GM12878 (cell line): Measurements from ENCODE around the gene SIX3. TPM values are rescaled to one million over a fixed set of nuclear protein-coding genes. Genes with fewer than 3 reads are reported as not detected.

Source experiments
- ATAC-seq: fragments of 200-7000 bp; cut with Tn5 transposase; 3 replicates; pipeline ENCODE4 v1.9.1; 2020; ENCODE audit warnings: mild to moderate bottlenecking, moderate library complexity
- BruUV-seq: library from RNA; stranded (reverse); fragments of 400-500 nt; replicated peaks from 2 replicates; lab custom pipeline; 2021; lab: Mats Ljungman, UMichigan
- CTCF ChIA-PET: fragments of 300-600 bp; sonication (Branson Sonifier 250); formaldehyde crosslinking; extraction: SDS; loops from one replicate; lab custom pipeline; 2021; ENCODE audit warnings: inconsistent platforms; lab: Yijun Ruan, JAX
- POLR2A ChIA-PET: fragments of 350-600 bp; formaldehyde crosslinking; extraction: SDS; loops from one replicate; lab custom pipeline; 2021; ENCODE audit warnings: inconsistent platforms; lab: Charles Lee
- RAD21 ChIA-PET: fragments of 300-600 bp; sonication (Branson Sonifier 250); formaldehyde crosslinking; loops from one replicate; lab custom pipeline; 2023; ENCODE audit warnings: antibody characterized with exemption; ENCODE audit not compliant: unreplicated experiment; lab: Charles Lee
- SMC1A ChIA-PET: fragments of 300-600 bp; sonication (Branson Sonifier 250); formaldehyde crosslinking; loops from one replicate; lab custom pipeline; 2023; ENCODE audit not compliant: unreplicated experiment, uncharacterized antibody; lab: Charles Lee
- DNase-seq: peaks from one replicate; pipeline ENCODE4 v3.0.0-alpha.2; 2011; ENCODE audit warnings: low read depth, low spot score
- FAIRE-seq: peaks from 3 replicates; lab custom pipeline; 2011; peaks lifted over from hg19 to GRCh38; lab: Jason Lieb, UNC
- H2AFZ ChIP-seq: 2 replicates; pipeline ENCODE4 v1.6.0; 2011; ENCODE audit warnings: low read depth, low read length, control low read depth; ENCODE audit not compliant: control insufficient read depth
- H3K27ac ChIP-seq: 2 replicates; pipeline ENCODE4 v1.5.1; 2011; ENCODE audit warnings: control low read depth; ENCODE audit not compliant: control insufficient read depth, insufficient read depth
- H3K27me3 ChIP-seq, 2 experiments: replicated peaks in 1 of 2; 2 replicates each; pipeline versions ENCODE4 v1.6.0 to v1.6.1; 2011; ENCODE audit warnings: low read length in 1 of 2; ENCODE audit not compliant: control insufficient read depth in 2 of 2, insufficient read depth in 2 of 2
- H3K36me3 ChIP-seq, 2 experiments: 2 replicates each; pipeline ENCODE4 v1.5.1; 2011; ENCODE audit warnings: low read length in 1 of 2; ENCODE audit not compliant: control insufficient read depth in 2 of 2, insufficient read depth in 2 of 2
- H3K4me1 ChIP-seq: 2 replicates; pipeline ENCODE4 v1.6.1; 2011; ENCODE audit warnings: mild to moderate bottlenecking, low read length, moderate library complexity, mixed read lengths; ENCODE audit not compliant: control insufficient read depth, insufficient read depth
- H3K4me2 ChIP-seq: 2 replicates; pipeline ENCODE4 v1.6.0; 2011; ENCODE audit warnings: control low read depth; ENCODE audit not compliant: control insufficient read depth, insufficient read depth
- H3K4me3 ChIP-seq: fragments of 200-600 bp; sonication (generic); 2 replicates; pipeline ENCODE4 v1.5.1; 2016
- H3K79me2 ChIP-seq: 2 replicates; pipeline ENCODE4 v1.6.0; 2011; ENCODE audit warnings: low read length; ENCODE audit not compliant: control insufficient read depth, insufficient read depth
- H3K9ac ChIP-seq: 2 replicates; pipeline ENCODE4 v1.8.0; 2011; ENCODE audit warnings: low read length, control low read depth, mixed read lengths; ENCODE audit not compliant: control insufficient read depth, insufficient read depth
- H3K9me3 ChIP-seq: replicated peaks from 3 replicates; pipeline ENCODE4 v1.5.1; 2011; ENCODE audit warnings: mild to moderate bottlenecking, low read length; ENCODE audit not compliant: control insufficient read depth, insufficient read depth
- H4K20me1 ChIP-seq: 2 replicates; pipeline ENCODE4 v1.6.0; 2011; ENCODE audit not compliant: control insufficient read depth, insufficient read depth
- BACH1 ChIP-seq: fragments of 450-650 bp; IDR thresholded peaks from 2 replicates; pipeline ENCODE4 v1.6.1; 2017; ENCODE audit warnings: mild to moderate bottlenecking, borderline replicate concordance
- BMI1 ChIP-seq: fragments of 450-650 bp; IDR thresholded peaks from 2 replicates; pipeline ENCODE4 v1.6.1; 2016; ENCODE audit warnings: mild to moderate bottlenecking, moderate library complexity, borderline replicate concordance
- BRCA1 ChIP-seq: IDR thresholded peaks from 2 replicates; pipeline ENCODE4 v1.6.1; 2011; ENCODE audit warnings: low read depth, low read length, improper control_type of control experiment
- CBFB ChIP-seq: IDR thresholded peaks from 2 replicates; pipeline ENCODE4 v1.6.1; 2016; ENCODE audit warnings: antibody characterized with exemption, low read depth
- ESRRA ChIP-seq: IDR thresholded peaks from 2 replicates; pipeline ENCODE4 v1.6.1; 2012; ENCODE audit warnings: mild to moderate bottlenecking, low read length, improper control_type of control experiment
- RAD51 ChIP-seq: fragments of 450-650 bp; IDR thresholded peaks from 2 replicates; pipeline ENCODE4 v1.6.1; 2016; ENCODE audit warnings: moderate library complexity, mild to moderate bottlenecking, inconsistent platforms
- WGBS: methylation state at CpG from one replicate; pipeline ENCODE4 v1.1.6; 2016; ENCODE audit warnings: low lambda C conversion rate; ENCODE audit not compliant: insufficient replicate concordance, insufficient coverage; ENCODE audit errors: missing lambda C conversion rate; 5-methylcytosine and 5-hydroxymethylcytosine counted together
- in situ Hi-C: fragments of 300-500 bp; cut with MboI; formaldehyde crosslinking; loops from 9 replicates; pipeline ENCODE4 v1.14.3; 2018; ENCODE audit warnings: mixed read lengths
- intact Hi-C: fragments of 100-400 bp; cut with micrococcal nuclease; formaldehyde crosslinking; loops from one replicate; pipeline ENCODE4 v1.14.2; 2022; ENCODE audit not compliant: unreplicated experiment
- polyA plus RNA-seq, 11 experiments: library from polyadenylated mRNA; depleted of rRNA in 4 of 11; unstranded in 6 of 11; stranded (reverse) in 5 of 11; fragments of >200 nt; fragmentation: Nextera tagmentation in 4 of 11; fragmentation: Illumina TruSeq in 1 of 11; extraction: Ambion mirVana in 4 of 11; extraction: Trizol in 1 of 11; gene quantifications; 1 replicate in 1 of 11; 2 replicates in 10 of 11; pipeline versions ENCODE4 v1.2.1 to v1.2.3, GENCODE V29; 2011 to 2016; ENCODE audit warnings: inconsistent platforms in 2 of 11, missing spikeins in 2 of 11, low read depth in 1 of 11
- total RNA-seq, 4 experiments: library from RNA; depleted of rRNA in 3 of 4; stranded (reverse); fragments of >200 nt in 3 of 4; fragmentation: Illumina TruSeq in 1 of 4; extraction: Trizol in 1 of 4; gene quantifications; 2 replicates each; pipeline versions ENCODE4 v1.2.1 to v1.2.3, GENCODE V29; 2013 to 2021
- TF ChIP-seq, protein P1 (sequence below): IDR thresholded peaks from 2 replicates; pipeline ENCODE4 v1.6.1; 2012; ENCODE audit warnings: mild to moderate bottlenecking, low read depth, low read length

Gene SIX3
- total and polyA plus RNA-seq, 10 of the 15 experiments (the other 5 are each of a cell fraction or from before 2014, with no cell fraction given): 0.05 to 0.42 (median 0.13) TPM; not detected in 4

DNA sequence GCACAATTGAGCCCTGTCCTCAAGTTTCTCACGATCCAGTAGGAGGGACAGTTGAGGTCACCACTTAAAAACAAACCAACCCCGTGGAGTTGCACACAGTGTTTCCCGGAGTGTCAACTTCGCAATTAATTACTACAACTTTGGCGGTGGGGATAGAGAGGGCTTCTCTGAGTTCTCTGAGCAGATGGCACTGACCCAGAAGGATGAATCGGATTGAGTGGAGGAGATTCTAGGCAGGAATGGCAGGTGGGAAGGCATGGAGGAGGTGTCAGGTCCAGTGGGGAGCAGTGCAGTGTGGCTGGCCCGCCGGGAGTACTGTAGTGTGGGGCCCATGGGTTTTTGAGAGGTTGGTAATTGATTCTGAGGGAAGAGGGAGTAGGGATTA is 12.0 kb downstream of the SIX3 start:
- no peak overlapping the region for H3K9ac ChIP-seq
- H4K20me1 ChIP-seq: no peaks in the 10 kb centered on the region; the same call in 1 of the 2 replicates
- no peaks in the 10 kb centered on the region; the same call in 2 of the 3 replicates for H3K9me3 ChIP-seq
- ChIA-PET SMC1A (interaction anchor here (1.3 to 6.2 kb wide), 8 partner anchors 174 to 485 kb away, joined by 4 to 130 read pairs (median 12); no protein-coding TSS in a partner anchor), RAD21 (interaction anchor here (0.7 to 6.4 kb wide), 8 partner anchors 19 to 561 kb away, joined by 3 to 121 read pairs (median 16); no protein-coding TSS in a partner anchor), CTCF (interaction anchor here (1.0 to 11.2 kb wide), 11 partner anchors 183 to 562 kb away, joined by 3 to 321 read pairs (median 9); no protein-coding TSS in a partner anchor), POLR2A (no interaction called here)
- no peak overlapping the region for H2AFZ ChIP-seq
- FAIRE-seq (no peak), DNase-seq (no peak), ATAC-seq (no peak)
- BruUV-seq: no TSS peak
- peaks cover 6 to 24% of the 10 kb centered on the region in 2 experiments for H3K27me3 ChIP-seq
- intact Hi-C loops: loop anchor here (2.0 to 10.0 kb wide), 2 partner anchors 239 to 909 kb away; no protein-coding TSS in a partner anchor
- H3K36me3 ChIP-seq: no peaks in the 10 kb centered on the region
- H3K4me3 ChIP-seq: no peak overlapping the region
- 82% methylated on average over 8 of the region's 8 CpGs for whole genome bisulfite sequencing
- in situ Hi-C loops: loop anchor here (10.0 kb wide), 3 partner anchors 399 to 909 kb away; no protein-coding TSS in a partner anchor
- H3K4me2 ChIP-seq: peak overlapping the region; percentile 86; the same call in 1 of the 2 replicates
- TF ChIP-seq BACH1: no peak
- TF ChIP-seq BMI1: no peak
- TF ChIP-seq ESRRA: no peak
- no peak for TF ChIP-seq CBFB
- no peak for TF ChIP-seq BRCA1
- TF ChIP-seq RAD51: no peak
- TF ChIP-seq, protein P1, sequence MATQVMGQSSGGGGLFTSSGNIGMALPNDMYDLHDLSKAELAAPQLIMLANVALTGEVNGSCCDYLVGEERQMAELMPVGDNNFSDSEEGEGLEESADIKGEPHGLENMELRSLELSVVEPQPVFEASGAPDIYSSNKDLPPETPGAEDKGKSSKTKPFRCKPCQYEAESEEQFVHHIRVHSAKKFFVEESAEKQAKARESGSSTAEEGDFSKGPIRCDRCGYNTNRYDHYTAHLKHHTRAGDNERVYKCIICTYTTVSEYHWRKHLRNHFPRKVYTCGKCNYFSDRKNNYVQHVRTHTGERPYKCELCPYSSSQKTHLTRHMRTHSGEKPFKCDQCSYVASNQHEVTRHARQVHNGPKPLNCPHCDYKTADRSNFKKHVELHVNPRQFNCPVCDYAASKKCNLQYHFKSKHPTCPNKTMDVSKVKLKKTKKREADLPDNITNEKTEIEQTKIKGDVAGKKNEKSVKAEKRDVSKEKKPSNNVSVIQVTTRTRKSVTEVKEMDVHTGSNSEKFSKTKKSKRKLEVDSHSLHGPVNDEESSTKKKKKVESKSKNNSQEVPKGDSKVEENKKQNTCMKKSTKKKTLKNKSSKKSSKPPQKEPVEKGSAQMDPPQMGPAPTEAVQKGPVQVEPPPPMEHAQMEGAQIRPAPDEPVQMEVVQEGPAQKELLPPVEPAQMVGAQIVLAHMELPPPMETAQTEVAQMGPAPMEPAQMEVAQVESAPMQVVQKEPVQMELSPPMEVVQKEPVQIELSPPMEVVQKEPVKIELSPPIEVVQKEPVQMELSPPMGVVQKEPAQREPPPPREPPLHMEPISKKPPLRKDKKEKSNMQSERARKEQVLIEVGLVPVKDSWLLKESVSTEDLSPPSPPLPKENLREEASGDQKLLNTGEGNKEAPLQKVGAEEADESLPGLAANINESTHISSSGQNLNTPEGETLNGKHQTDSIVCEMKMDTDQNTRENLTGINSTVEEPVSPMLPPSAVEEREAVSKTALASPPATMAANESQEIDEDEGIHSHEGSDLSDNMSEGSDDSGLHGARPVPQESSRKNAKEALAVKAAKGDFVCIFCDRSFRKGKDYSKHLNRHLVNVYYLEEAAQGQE: no peak
- peaks cover 9% of the 10 kb centered on the region for H3K4me1 ChIP-seq
- H3K27ac ChIP-seq: no peak overlapping the region
- no peaks in the 10 kb centered on the region for H3K79me2 ChIP-seq
